Activated naive CD8-positive, alpha-beta T cell treated with anti-CD3 and anti-CD28 coated beads, Interleukin-2, amount 50 U/mL, for 16 hours (primary cell): ENCODE data around the gene METAP1D.
"Not testable (repeated sequence)": the region's sequence is repeated elsewhere in the genome, so short reads cannot be mapped to it uniquely, and the experiment has no call there.

Experiments
- DNase-seq: peaks from one replicate; pipeline ENCODE4 v3.0.0-alpha.2; 2020; ENCODE audit warnings: low read depth, low spot score

The METAP1D gene

GRCh38 chr2:172102391-172103359 lies 102.9 kb downstream of the METAP1D start, which contains the start of gene DLX2:
Gene DLX2 (minus strand): TSS chr2:172102900. CDS start chr2:172102538, 362 bp downstream.
- no peak for DNase-seq

GRCh38 chr2:172103471-172104272 lies 103.9 kb downstream of the METAP1D start:
- peak; percentile 44 for DNase-seq

GRCh38 chr2:172105471-172106107 lies 105.8 kb downstream of the METAP1D start:
- DNase-seq, result no peak

GRCh38 chr2:172106108-172106961 lies 106.6 kb downstream of the METAP1D start:
- DNase-seq, result no peak

GRCh38 chr2:172107690-172108586 lies 108.2 kb downstream of the METAP1D start:
- DNase-seq, result no peak

GRCh38 chr2:172108587-172108930 lies 108.8 kb downstream of the METAP1D start:
- no peak for DNase-seq

GRCh38 chr2:172109256-172109987 lies 109.7 kb downstream of the METAP1D start:
- DNase-seq, result no peak

- no peak for DNase-seq
Observed at GRCh38 chr2:172109988-172110811, 110.4 kb downstream of the METAP1D start.

GRCh38 chr2:172113617-172114016 lies 113.9 kb downstream of the METAP1D start:
- DNase-seq, result no peak

- DNase-seq, result not testable (repeated sequence)
Observed at GRCh38 chr2:172114176-172114575, 114.4 kb downstream of the METAP1D start.

- DNase-seq, result no peak
Observed at GRCh38 chr2:172114579-172114978, 114.8 kb downstream of the METAP1D start.

- no peak for DNase-seq
Observed at GRCh38 chr2:172116107-172116506, 116.4 kb downstream of the METAP1D start.

- no peak for DNase-seq
Observed at GRCh38 chr2:172119089-172119488, 119.3 kb downstream of the METAP1D start.

- no peak for DNase-seq
Observed at GRCh38 chr2:172120118-172120517, 120.4 kb downstream of the METAP1D start.

- DNase-seq, result no peak
Observed at GRCh38 chr2:172128484-172128883, 128.7 kb downstream of the METAP1D start.

GRCh38 chr2:172129404-172129803 lies 129.7 kb downstream of the METAP1D start:
- DNase-seq, result no peak
